GM12874 (cell line): ENCODE measurements around the gene SAFB.

ENCODE experiments used
- CTCF ChIP-seq: IDR thresholded peaks from 2 replicates; pipeline ENCODE4 v1.5.1; 2011; ENCODE audit warnings: low read depth, mild to moderate bottlenecking, control low read depth, low read length, moderate library complexity; ENCODE audit not compliant: insufficient read depth

SAFB gene

GRCh38 chr19:5677136-5677535 lies 54.3 kb downstream of the SAFB start:
- no peak for TF ChIP-seq CTCF

GRCh38 chr19:5677580-5677979 lies 54.7 kb downstream of the SAFB start:
- no peak for TF ChIP-seq CTCF

GRCh38 chr19:5678071-5678718 lies 55.3 kb downstream of the SAFB start:
- TF ChIP-seq CTCF, result no peak

DNA sequence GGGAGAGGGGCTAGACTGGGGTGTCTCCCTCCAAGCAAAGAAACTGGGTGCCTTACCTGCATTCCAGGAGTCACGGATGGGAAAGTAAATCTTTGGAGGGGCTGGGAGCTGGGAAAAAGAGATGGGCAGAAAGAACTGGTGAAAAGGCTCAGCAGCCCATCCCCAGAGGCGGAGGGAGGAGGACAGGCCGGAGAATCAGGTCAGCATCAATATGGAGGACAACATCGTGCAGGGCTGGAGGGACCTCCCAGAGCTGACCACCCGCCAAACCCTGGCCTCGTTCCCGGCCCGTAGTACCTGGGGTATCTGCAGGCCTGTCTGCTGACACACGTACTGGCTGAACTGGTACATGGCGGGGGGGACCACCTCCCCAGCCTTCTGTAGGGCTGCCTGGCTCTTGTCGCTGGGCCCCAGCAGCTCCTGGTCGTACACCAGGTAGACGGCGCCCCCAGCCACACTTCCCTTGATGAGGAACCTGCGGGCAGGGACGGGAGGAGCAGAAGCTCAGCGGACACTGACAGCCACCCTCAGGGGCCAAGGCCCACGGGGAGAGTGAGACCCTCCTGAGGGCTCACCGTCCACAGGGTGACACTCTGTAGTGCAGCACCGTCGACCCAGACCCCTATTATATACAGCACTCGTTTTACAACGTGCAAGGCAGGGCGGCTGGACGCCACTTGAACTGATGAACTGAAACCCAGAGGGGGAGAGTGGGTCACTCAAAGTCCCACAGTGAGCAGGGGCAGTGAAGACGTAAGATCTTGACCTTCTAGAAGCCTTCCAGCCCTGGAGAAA lies 56.6 kb downstream of the SAFB start:
- TF ChIP-seq CTCF, result no peak

DNA sequence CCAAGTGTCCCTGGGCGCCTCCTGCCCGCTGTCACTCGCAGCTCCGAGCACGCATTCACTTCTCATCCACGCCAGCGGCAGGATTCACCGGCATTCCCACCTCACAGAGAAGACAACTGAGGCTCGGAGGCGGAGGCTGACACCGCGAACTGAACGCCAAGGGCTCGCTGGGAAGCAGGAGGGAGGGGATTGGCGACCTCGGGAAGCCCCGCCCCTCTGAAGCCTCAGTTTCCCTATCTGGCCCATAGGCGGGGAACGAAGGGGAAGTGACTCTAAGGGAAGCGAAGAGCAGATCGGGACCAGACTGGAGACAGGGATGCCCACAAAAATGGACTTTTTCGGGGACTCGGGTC lies 57.2 kb downstream of the SAFB start:
- no peak for TF ChIP-seq CTCF

- no peak for TF ChIP-seq CTCF
Observed at GRCh38 chr19:5680437-5681368, 57.8 kb downstream of the SAFB start, which contains the start of the genes HSD11B1L and MICOS13. Gene HSD11B1L (plus strand): TSS chr19:5681027. CDS start chr19:5684833, 3,806 bp downstream. Gene MICOS13 (minus strand): TSS chr19:5680516. CDS start chr19:5680486, 30 bp downstream.

- no peak for TF ChIP-seq CTCF
Observed at GRCh38 chr19:5681391-5682106, 58.7 kb downstream of the SAFB start.
